Progenitor cell of endocrine pancreas (in vitro differentiated cells): ENCODE data around the gene LINGO3. TPM values are rescaled to one million over a fixed set of nuclear protein-coding genes. Genes with fewer than 3 reads are reported as not detected.

Source experiments
- DNase-seq: peaks from one replicate; pipeline ENCODE4 v3.0.0; 2021; ENCODE audit warnings: low spot score; ENCODE audit not compliant: unreplicated experiment
- H3K27ac Mint-ChIP-seq: 2 replicates; pipeline ENCODE4 v1.8.0; 2021; ENCODE audit warnings: mild to moderate bottlenecking, moderate library complexity, mixed read lengths
- H3K27me3 Mint-ChIP-seq: 2 replicates; pipeline ENCODE4 v1.8.0; 2021; ENCODE audit warnings: mixed read lengths
- H3K36me3 Mint-ChIP-seq: 2 replicates; pipeline ENCODE4 v1.8.0; 2022; ENCODE audit warnings: mixed read lengths; ENCODE audit not compliant: insufficient read depth
- H3K4me1 Mint-ChIP-seq: 2 replicates; pipeline ENCODE4 v1.8.0; 2021; ENCODE audit warnings: low read depth, mixed read lengths
- H3K4me3 Mint-ChIP-seq: 2 replicates; pipeline ENCODE4 v1.8.0; 2021; ENCODE audit warnings: low read depth, mild to moderate bottlenecking, moderate library complexity, mixed read lengths
- H3K9me3 Mint-ChIP-seq: 2 replicates; pipeline ENCODE4 v1.8.0; 2021; ENCODE audit warnings: low read depth, mixed read lengths
- total RNA-seq: library from RNA; stranded (reverse); gene quantifications from 2 replicates; pipeline ENCODE4 v1.2.1, GENCODE V29; 2021
- TF ChIP-seq, protein P1 (sequence below): fragments of 200-600 bp; sonication (generic); IDR thresholded peaks from one replicate; pipeline ENCODE4 v1.5.0; 2021; ENCODE audit warnings: antibody characterized with exemption, mild to moderate bottlenecking; ENCODE audit not compliant: unreplicated experiment

Gene LINGO3
- total RNA-seq, 1 donor from 2014 or later: 0.17 TPM

DNA sequence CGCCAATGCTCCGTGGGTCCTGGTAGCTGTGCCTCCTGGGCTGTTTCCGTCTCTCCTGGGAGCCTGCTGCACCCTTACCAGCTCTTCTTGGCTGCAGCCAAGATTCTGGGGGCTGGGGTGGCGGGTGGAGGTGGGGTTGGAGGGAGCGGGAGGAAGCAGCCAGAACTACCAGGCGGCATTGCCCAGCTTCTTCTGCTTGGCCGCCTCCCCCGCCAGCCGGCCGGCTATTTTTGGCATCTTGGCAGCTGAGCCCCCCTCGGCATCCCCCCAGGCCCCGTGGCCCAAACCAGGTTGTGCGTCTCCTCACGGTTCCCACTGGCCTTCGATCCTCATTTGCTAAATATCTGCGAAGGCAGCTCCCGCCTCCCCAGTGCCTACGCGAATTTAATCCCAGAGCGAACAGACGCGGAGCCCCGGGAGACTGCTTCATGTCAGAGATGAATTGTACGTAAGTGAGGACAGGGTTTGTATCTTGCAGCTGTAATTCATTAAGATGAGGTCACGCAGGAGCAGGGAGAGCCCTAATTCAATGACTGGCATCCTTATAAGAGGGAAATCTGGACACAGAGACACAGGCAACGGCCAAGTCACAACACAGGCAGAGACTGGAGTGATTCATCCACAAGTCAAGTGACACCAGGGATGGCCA lies 13.1 kb downstream of the LINGO3 start:
- Mint-ChIP-seq H3K36me3 (no peaks in the 10 kb centered on the region), H3K4me1 (peaks cover 1% of the 10 kb centered on the region), H3K4me3 (no peak overlapping the region), H3K27me3 (peaks cover 41% of the 10 kb centered on the region), H3K9me3 (no peaks in the 10 kb centered on the region), H3K27ac (no peak overlapping the region)
- no peak for DNase-seq
- TF ChIP-seq, protein P1, sequence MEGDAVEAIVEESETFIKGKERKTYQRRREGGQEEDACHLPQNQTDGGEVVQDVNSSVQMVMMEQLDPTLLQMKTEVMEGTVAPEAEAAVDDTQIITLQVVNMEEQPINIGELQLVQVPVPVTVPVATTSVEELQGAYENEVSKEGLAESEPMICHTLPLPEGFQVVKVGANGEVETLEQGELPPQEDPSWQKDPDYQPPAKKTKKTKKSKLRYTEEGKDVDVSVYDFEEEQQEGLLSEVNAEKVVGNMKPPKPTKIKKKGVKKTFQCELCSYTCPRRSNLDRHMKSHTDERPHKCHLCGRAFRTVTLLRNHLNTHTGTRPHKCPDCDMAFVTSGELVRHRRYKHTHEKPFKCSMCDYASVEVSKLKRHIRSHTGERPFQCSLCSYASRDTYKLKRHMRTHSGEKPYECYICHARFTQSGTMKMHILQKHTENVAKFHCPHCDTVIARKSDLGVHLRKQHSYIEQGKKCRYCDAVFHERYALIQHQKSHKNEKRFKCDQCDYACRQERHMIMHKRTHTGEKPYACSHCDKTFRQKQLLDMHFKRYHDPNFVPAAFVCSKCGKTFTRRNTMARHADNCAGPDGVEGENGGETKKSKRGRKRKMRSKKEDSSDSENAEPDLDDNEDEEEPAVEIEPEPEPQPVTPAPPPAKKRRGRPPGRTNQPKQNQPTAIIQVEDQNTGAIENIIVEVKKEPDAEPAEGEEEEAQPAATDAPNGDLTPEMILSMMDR: no peak

DNA sequence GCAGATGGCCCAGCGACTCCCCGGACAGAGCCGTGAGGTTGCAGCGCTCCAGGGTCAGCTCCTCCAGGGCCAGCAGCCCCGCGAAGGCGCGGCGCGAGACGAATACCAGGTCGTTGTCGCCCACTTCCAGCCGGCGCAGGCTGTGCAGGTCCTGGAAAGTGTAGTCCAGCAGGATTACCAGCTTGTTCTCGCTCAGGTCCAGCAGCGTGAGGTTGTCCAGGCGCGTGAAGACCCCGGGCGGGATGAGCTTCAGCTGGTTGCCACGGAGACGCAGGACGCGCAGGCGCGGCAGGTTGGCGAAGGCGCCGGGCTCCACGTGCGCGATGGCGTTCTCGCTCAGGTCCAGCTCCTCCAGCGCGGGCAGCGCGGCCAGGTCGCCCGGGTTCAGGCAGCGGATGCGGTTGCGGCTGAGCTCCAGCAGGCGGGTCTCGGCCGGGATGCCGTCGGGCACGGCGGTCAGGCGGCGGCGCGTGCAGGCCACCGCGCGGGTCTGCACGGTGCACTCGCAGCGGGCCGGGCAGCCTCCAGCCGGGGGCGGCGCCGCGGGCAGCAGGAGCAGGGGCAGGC lies 16.7 kb downstream of the LINGO3 start:
- H3K4me3 Mint-ChIP-seq: no peak overlapping the region
- peak; percentile 62 for DNase-seq
- H3K27ac Mint-ChIP-seq: no peak overlapping the region
- H3K36me3 Mint-ChIP-seq: no peaks in the 10 kb centered on the region
- peaks cover 73% of the 10 kb centered on the region for H3K27me3 Mint-ChIP-seq
- TF ChIP-seq, protein P1: peak; percentile 40
- no peaks in the 10 kb centered on the region for H3K9me3 Mint-ChIP-seq
- H3K4me1 Mint-ChIP-seq: peaks cover 3% of the 10 kb centered on the region

GRCh38 chr19:2290441-2291184 lies 17.3 kb downstream of the LINGO3 start:
- no peak overlapping the region for H3K4me3 Mint-ChIP-seq
- no peaks in the 10 kb centered on the region for H3K9me3 Mint-ChIP-seq
- DNase-seq: no peak
- no peaks in the 10 kb centered on the region for H3K36me3 Mint-ChIP-seq
- H3K27me3 Mint-ChIP-seq: peaks cover 73% of the 10 kb centered on the region
- no peak overlapping the region for H3K27ac Mint-ChIP-seq
- H3K4me1 Mint-ChIP-seq: peaks cover 3% of the 10 kb centered on the region
- TF ChIP-seq, protein P1: no peak

- Mint-ChIP-seq H3K4me1 (peaks cover 3% of the 10 kb centered on the region), H3K27ac (no peak overlapping the region), H3K36me3 (no peaks in the 10 kb centered on the region), H3K4me3 (no peak overlapping the region), H3K9me3 (no peaks in the 10 kb centered on the region), H3K27me3 (peaks cover 70% of the 10 kb centered on the region)
- DNase-seq: no peak
- TF ChIP-seq, protein P1: no peak
These were observed 18.1 kb downstream of the LINGO3 start for GRCh38 chr19:2289714-2290435.
